ENCODE measurements around the gene CCDC74A.
"Not testable (repeated sequence)": the region's sequence is repeated elsewhere in the genome, so short reads cannot be mapped to it uniquely, and the experiment has no call there.

The CCDC74A gene

DNA sequence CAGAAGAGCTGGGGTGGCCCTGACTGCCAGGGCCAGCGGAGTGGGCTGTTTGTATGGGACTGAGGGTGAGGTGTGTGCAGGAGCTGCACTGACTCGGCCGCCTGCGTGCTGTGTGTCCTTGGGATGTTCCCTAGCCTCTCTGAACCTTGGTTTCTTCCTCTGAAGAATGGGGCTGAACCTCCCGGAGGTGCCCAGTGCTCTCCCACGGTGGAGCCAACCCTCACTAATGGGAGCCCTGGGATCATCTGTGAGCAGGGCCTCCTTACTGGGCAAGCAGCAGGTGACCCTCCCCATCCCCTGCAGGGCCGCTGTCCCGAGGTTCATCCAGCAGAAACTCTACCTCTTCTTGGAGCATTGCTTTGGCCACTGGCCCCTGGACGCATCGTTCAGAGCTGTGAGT, 11.7 kb upstream of the CCDC74A start:
- DNase-seq (ENCODE audit: insufficient read length) (no peak), FAIRE-seq (no peak)
- TF ChIP-seq POLR2A (IDR thresholded peaks at IDR 0.05; ENCODE audit: low read depth, low read length) (no peak), TAF1 (IDR thresholded peaks at IDR 0.05; ENCODE audit: borderline replicate concordance, low read depth, low read length) (no peak), POLR2AphosphoS5 (IDR thresholded peaks at IDR 0.05; ENCODE audit: low read depth, low read length) (no peak)

GRCh38 chr2:131516621-131517020, 11.1 kb upstream of the CCDC74A start:
- FAIRE-seq; DNase-seq (ENCODE audit: insufficient read length): not testable (repeated sequence)

GRCh38 chr2:131517106-131517831, 10.4 kb upstream of the CCDC74A start:
- FAIRE-seq (no peak), DNase-seq (ENCODE audit: insufficient read length) (no peak)
- TF ChIP-seq POLR2A (IDR thresholded peaks at IDR 0.05; ENCODE audit: low read depth, low read length): no peak; the same call in 1 of the 2 replicates
- TF ChIP-seq POLR2AphosphoS5 (IDR thresholded peaks at IDR 0.05; ENCODE audit: low read depth, low read length): no peak
- no peak for TF ChIP-seq TAF1 (IDR thresholded peaks at IDR 0.05; ENCODE audit: borderline replicate concordance, low read depth, low read length)

DNA sequence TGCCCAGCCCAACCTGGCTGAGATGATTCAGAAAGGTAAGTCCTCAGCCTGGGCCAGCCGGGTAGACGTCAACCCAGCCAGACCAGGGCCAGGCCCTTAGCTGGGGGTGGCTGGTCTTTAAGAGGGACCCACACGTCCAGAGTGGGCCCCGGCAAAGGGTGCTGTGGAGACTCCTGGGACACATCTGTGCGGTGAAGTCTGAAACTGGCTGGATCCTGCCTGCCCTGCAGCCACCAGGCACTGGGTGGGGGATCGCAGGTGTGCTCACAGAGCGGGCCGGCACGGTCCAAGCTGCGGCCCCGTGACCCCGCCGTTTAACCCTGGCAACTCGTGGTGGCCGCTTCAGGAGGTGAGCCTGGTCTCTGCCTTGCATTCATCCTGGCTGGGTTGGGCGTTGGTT, 9.8 kb upstream of the CCDC74A start:
- not testable (repeated sequence) for FAIRE-seq; DNase-seq (ENCODE audit: insufficient read length)

- peak; percentile 5 for FAIRE-seq
- DNase-seq (ENCODE audit: insufficient read length): not testable (repeated sequence)
These were observed 9.2 kb upstream of the CCDC74A start for GRCh38 chr2:131518531-131518930.

DNA sequence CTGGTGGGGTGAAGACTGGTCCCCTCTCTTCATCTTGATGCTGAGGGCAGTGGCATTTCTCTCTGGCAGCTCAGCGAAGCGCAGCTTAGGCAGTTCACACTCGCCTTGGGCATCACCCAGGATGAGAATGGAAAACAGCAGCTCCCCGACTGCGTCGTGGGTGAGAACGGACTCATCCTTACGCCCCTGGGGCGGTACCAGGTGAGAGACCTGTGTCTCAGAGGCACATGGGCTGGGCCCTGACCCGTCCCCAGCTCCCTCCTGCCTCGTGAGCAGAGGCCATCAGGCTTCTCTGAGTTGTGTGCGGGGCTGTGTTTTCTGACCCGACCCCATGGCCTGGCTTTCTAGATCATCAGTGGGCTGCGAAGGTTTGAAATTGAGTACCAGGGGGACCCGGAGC, 8.2 kb upstream of the CCDC74A start:
- TF ChIP-seq POLR2AphosphoS5 (IDR thresholded peaks at IDR 0.05; ENCODE audit: low read depth, low read length) (no peak), POLR2A (IDR thresholded peaks at IDR 0.05; ENCODE audit: low read depth, low read length) (no peak), TAF1 (IDR thresholded peaks at IDR 0.05; ENCODE audit: borderline replicate concordance, low read depth, low read length) (no peak)
- FAIRE-seq (no peak), DNase-seq (ENCODE audit: insufficient read length) (no peak)

- not testable (repeated sequence) for DNase-seq (ENCODE audit: insufficient read length); FAIRE-seq
These were observed 7.7 kb upstream of the CCDC74A start for GRCh38 chr2:131519871-131520470.

DNA sequence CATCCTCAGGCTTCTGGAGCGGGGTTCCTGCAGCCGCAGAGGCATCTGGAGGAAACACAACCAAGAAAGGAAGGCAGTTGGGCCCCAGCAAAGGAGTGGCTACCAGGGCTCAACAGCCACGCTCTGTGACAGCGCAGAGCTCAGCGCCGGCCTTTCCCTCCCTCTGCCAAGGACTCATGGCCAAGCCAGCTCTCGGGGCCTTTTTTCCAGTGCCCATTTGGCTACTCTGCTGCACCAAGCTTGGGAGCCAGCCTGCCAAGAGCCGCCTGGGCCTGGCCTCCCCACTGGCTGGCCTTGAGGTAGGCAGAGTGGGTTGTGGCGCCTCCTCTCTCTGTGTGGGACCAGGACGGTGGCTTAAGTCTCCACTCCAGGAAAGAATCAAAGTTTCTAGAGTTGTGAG, 7.2 kb upstream of the CCDC74A start:
- FAIRE-seq (no peak), DNase-seq (ENCODE audit: insufficient read length) (no peak)
- TF ChIP-seq POLR2AphosphoS5 (IDR thresholded peaks at IDR 0.05; ENCODE audit: low read depth, low read length) (no peak), TAF1 (IDR thresholded peaks at IDR 0.05; ENCODE audit: borderline replicate concordance, low read depth, low read length) (no peak), POLR2A (IDR thresholded peaks at IDR 0.05; ENCODE audit: low read depth, low read length) (no peak)

DNA sequence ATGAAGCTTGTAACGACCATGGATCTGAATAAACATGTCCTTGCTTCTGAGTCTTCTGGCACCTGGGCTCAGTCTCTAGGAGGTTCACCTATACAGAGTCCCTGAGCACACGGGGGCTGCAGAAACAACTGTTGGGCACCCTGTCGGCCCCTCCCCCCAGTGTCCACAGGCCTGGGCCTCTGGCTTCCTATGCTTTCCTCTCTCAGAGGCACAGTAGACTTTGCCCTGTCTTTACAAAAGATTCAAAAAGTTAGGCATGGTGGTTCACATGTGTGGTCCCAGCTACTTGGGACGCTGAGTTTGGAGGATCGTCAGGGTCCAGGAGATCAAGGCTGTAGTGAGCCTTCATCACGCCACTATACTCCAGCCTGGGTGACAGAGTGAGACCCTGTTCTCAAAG, 6.2 kb upstream of the CCDC74A start:
- FAIRE-seq: not testable (repeated sequence)

DNA sequence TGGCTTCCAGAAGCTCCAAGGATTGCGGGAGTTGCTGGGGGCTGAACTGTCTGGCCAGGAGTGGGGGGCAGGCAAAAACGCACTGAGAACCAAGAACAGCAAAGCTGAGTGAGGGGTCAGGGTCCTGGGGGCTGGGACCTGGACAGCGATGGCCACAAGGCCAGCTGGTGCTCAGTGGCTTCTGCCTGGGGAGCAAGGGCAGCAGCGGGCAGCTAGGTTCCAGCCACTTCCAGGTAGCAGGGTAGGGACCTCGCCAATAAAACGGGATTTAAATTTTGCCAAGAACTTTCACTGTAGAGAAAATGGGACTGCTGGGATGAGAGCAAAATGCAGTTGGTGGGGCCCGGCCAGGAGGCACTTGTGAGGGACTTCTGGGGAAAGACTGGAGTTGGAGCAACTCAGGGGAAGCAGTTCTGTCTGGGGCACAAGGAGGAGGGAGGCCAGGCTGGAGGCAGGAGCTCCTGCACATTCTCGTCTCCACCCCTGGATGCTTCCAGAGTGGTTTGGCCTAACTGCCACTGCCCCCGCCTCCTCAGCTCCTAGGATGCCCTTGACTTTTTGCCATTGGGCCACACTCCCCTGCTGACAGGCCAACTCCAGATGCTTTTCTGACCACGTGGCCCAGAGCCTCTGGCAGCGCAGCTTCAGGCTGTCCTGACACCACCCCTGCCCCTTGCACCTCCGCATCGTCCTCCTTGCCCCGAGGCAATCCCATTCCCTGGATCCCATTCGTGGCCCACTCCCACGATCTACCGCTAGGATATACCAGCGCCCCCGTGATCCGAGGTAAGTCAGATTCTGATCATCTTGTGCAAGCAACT, 5.5 kb upstream of the CCDC74A start:
- FAIRE-seq (no peak), DNase-seq (ENCODE audit: insufficient read length) (no peak)
- TF ChIP-seq POLR2A (IDR thresholded peaks at IDR 0.05; ENCODE audit: low read depth, low read length) (peak; percentile 56; the same call in 1 of the 2 replicates), POLR2AphosphoS5 (IDR thresholded peaks at IDR 0.05; ENCODE audit: low read depth, low read length) (peak; percentile 78; the same call in 1 of the 2 replicates), TAF1 (IDR thresholded peaks at IDR 0.05; ENCODE audit: borderline replicate concordance, low read depth, low read length) (no peak)

More for the DNA sequence above, 6.2 kb upstream of the CCDC74A start:
- not testable (repeated sequence) for DNase-seq (ENCODE audit: insufficient read length)

DNA sequence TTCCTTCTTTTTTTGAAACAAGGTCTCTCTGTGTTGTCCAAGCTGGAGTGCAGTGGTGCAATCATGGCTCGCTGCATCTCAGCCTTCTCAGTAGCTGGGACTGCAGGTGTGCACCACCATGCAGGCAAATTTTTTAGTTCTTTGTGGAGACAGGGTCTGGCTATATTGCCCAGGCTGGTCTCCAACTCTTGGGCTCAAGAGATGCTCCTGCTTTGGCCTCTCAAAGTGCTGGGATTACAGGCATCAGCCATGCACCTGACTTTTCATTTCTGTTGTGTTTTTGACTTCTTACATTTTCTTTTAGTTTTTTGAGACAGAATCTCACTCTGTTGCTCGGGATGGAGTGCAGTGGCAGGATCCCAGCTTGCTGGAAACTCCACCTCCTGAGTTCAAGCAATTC, 2.4 kb upstream of the CCDC74A start:
- not testable (repeated sequence) for DNase-seq (ENCODE audit: insufficient read length); FAIRE-seq

GRCh38 chr2:131528981-131529863, 1.5 kb downstream of the CCDC74A start:
- not testable (repeated sequence) for DNase-seq (ENCODE audit: insufficient read length)
- peak; percentile 87 for FAIRE-seq

GRCh38 chr2:131529864-131530445, 2.3 kb downstream of the CCDC74A start:
- DNase-seq (ENCODE audit: insufficient read length); FAIRE-seq: not testable (repeated sequence)

DNA sequence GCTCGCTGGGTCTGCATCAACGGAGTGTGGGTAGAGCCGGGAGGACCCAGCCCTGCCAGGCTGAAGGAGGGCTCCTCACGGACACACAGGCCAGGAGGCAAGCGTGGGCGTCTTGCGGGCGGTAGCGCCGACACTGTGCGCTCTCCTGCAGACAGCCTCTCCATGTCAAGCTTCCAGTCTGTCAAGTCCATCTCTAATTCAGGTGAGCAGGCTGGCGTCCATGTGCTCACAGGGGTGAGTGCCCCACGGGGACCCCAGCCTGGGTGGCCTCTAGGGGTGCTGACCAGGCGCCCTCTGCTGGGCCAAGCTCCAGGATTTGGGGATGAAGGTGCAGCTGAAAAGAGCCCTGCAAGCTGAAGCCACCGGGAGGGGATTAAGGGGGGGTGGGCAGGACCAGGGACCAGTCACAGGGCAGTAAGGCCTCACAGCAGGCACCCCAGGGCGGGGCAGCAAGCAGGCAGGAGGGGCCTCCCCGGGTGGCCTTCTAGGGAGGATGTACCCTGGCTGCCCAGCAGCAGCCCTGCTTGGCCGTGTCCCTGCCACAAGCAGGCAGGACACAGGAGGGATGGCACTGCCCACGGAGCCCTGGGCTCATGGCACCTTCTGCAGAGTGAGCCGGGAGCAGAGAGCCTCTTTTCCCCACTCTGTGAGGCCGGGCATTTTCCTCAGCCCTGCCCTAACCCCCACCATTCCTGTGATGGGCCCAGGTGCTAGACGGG, 3.1 kb downstream of the CCDC74A start:
- DNase-seq (ENCODE audit: insufficient read length): not testable (repeated sequence)
- peak; percentile 67 for FAIRE-seq

- FAIRE-seq; DNase-seq (ENCODE audit: insufficient read length): not testable (repeated sequence)
These were observed 4.0 kb downstream of the CCDC74A start for GRCh38 chr2:131531547-131532185.

Data from GM12892 (cell line).